ENCODE results near the gene SNED1.

SNED1 gene

DNA sequence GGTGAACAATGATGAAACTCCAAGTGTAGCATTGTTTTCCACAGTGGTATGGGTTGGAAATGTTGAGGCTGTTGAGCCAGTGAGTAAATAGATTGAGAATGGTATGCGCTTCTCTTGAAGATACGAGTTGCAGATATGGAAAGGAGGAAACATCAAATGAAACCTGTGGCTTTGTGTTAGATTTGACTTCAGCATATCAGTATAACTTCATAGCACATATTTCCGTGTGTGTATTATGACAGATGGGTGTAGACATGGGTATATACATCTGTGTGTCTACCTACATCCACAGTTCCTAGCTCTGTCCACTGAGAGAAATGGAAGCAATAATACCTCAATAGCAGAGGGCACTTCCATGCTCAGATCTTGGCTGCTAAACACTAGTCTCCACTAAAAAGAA, 8.0 kb downstream of the SNED1 start:
- no peak for DNase-seq (ENCODE audit: low spot score)

DNA sequence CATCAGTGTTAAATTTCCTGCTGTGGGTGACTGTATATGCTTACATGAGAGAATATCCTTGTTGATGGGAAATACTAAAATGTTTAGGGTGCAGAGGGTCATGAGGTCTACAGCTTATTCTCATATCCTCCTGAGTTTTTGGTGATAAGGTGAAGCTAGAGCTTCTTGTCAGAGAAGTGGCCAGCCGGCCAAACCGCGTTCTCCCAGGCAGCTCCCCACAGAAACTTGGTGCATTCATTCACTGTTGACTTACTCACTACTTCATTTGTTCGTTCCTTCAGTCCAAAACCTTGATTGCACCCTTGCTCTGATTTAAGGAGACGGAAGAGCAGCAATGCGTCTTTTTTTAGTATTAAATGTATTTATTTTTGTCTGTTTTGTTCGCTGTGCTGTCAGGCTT, 8.7 kb downstream of the SNED1 start:
- DNase-seq (ENCODE audit: low spot score), result no peak

DNA sequence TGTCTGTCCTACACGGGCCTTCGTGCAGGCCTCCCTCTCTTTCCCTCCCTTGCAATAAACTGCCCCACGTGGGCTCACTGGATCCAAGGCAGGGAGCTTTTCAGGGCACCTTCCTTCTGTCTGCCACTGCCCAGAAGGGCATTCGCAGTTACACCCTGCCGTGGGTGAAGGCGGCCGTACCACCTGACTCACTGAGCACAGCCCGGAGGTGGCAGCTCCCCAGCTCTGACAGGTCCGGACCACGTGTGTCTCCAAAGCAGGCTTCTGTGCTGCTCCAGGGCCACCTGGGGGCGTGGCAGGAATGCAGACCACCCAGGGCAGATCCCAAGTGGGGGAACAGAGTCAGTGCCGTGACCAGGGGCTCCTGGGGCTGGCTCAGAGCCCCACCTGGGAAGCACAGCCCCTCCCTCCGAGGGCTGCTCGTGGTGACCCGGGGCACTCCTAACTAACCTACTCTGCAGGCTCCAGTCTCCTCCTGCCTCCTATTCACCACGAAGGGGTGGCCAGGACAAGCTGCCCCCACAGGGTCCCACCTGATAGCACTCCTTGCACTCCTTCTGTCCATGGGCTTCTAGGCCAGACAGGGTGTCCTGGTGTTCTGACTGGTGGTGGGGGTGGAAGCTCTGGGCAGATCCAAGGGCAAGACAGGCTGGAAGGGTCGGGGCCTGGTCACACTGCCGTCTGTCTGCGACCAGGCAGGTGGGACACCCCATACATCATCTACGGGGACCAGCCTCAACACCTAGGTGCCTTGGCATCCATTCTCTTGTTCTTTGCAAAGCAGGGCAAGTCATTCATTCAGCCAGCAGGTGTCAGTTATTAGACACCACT, 9.7 kb downstream of the SNED1 start:
- peak; percentile 24 for DNase-seq (ENCODE audit: low spot score)

DNA sequence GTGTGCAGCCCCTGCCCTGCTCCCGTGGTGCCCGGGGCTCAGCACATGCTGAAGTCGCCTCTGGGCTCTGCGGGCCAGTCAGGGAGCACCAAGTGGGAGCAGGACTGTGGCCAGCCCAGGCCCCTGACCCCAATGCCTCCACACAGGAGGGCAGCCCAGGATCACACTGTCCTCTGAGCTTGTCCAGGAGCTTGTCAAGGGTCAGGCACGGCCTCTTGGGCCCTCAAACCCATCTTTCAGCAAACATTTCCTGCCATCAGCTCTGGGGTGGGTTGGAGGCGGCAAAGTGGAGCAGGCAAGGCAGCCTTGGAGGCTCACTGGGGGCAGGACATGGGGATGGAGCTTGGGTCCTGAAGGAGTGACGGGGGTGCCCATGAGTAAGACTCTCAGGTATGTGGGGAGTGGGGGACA, 10.3 kb downstream of the SNED1 start:
- peak; percentile 10 for DNase-seq (ENCODE audit: low spot score)

DNA sequence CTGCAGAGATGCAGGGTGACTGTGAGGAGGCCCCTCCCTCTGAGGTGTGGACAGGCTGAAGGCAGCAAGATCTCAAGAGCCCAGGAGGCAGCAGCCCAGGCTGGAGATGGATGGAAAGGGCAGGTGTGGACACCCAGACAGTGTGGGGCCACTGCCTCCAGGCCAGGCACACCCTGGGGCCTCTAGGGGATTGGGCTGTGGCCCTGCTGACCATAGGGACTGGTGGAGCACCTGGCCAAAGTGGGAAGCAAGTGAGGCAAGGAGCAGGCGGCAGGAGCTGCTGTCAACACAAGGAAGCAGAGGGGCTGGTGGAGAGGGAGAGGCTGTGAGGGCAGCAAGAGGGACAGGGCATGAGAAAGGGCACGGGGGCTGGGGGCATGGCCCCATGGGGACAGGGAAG, 10.8 kb downstream of the SNED1 start:
- peak; percentile 22 for DNase-seq (ENCODE audit: low spot score)

DNA sequence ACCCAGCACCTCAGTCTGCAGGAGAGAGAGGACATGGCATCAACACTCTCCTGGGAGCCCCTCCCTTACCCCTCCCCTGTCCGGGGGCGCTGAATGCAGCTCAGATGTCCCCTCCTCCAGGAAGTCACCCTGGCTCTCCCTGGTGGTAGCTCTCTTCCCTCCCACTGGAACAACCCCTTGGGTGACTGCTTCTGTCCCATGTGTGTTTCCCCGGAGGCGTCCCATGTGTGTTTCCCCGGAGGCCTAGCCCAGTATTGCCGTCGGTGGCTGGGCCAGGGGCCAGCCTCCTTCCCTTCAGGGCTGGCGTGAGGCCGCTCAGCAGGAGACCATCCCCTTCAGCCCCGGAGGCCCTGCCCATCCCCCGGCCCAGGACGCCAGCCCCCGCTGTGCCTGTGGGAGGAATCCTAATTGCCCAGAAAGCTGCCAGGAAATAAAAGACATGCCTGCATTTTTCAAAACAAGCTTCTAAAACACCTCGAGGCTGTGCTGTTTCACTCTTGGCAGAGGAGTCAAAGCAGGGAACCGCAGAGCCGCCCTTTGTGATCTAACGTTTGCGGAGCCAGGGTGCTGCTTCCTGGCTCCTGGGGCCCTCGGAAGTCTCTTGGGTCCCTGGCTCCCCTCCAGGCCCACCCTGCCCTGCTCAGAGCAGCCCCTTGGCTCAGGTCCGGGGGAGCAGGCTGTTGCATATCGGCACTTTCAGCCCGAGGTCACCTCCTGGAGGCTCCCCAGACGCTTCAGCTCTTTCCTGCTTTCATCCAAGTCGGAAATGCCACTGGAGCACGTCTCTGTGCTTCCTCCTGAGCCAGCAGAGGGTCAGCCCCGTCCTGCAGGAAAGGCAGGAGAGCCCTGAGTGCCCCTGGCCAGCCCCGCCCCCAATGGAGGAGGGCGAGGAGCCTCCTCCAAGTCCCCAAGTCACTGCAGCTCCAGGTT, 11.4 kb downstream of the SNED1 start:
- peak; percentile 48 for DNase-seq (ENCODE audit: low spot score)

DNA sequence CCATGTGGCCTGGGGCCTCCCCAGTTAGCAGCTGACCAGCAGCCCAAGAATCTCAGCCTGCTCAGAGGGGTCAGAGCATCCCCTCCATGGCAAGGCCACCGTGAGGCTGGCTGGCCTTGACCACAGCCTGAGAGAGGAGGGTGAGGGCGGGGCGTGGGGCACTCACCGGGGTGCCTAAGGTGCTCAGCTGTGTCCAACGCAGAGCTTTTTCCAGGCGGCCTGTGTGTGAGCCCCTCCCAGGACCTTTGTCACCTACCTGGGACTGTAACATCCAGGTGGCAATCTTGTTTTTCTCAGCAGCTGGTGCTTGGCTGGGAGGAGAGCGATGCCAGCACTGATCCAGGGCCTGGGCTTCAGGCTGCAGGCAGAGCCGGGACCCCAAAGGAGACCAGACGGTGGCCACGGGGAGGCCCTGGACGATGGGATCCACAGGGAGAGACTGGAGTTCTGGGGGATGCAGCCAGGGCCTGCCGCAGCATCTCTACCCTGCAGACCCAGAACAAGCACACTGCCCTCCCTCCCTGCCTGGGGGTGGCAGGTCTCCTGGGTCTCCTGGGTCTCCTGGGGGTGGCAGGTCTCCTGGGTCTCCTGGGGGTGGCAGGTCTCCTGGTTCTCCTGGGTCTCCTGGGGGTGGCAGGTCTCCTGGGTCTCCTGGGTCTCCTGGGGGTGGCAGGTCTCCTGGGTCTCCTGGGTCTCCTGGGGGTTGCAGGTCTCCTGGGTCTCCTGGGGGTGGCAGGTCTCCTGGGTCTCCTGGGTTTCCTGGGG, 12.3 kb downstream of the SNED1 start:
- DNase-seq (ENCODE audit: low spot score), result peak; percentile 38

DNA sequence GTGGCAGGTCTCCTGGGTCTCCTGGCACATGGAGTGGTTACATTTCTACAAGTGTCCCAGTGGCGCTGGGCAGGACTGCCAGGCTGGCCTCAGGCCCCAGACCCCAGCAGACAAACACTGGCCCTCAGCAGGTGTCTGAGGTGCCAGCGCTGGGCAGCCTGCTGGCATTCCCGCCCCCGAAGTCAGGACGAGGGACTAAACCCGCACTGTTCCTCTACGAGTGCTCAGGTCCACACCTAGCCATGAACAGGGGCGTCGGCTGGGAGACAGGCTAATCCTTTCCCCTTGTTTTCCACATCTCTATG, 12.8 kb downstream of the SNED1 start:
- DNase-seq (ENCODE audit: low spot score), result peak; percentile 21

DNA sequence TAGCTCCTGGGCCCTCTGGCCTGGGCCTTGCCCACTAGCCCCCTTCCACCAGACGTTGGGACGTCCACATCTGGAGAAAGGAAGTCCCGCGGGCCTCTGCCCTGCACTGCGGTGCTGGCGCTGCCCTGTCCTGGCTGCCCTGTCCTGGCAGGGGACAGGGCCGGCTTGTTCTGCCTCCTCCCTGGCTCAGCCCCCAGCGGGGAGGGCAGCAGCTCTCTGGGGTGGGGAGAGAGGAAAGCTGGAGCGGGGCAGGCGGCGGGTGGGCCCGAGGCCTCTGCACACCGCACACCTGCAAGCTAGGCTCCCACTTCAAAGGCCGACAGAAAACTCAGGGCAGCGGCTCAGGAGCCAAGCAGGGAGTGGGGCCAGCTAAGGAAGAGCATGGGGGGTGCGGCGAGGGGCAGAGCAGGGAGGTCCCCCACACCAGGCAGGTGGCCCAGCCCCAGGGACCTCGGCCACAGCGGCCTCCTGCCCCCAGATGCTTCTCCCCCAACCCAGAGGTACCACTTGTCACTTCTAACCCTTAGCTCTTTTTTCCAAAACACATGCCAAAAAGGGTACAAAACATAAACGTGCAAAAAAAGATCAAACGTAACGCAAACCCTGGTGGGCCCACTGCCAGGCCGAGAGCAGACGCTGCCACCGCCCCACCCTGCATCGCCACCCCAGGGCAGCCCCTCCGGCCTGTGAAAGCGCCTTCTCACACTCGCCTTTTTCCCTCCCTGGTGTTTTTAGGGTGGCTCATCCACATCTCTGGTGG, 13.5 kb downstream of the SNED1 start:
- peak; percentile 26 for DNase-seq (ENCODE audit: low spot score)

DNA sequence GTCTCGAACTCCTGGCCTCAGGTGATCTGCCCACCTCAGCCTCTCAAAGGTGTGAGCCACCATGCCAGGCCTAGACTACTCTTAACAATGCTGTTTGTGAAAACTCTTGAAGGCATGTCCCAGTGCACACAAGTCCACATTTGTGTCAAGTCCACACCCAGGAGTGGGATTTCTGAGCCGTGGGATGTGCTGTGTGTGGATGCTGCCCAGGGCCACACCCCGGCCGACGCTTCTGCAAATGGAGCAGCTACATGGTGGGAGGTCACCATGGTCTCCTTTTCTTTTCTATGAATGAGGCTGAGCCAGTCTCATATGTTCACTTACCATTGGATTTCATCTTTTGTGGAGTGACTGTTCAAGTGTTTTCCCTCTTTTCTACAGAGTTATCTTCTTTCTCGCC, 15.8 kb downstream of the SNED1 start:
- peak; percentile 12 for DNase-seq (ENCODE audit: low spot score)

DNA sequence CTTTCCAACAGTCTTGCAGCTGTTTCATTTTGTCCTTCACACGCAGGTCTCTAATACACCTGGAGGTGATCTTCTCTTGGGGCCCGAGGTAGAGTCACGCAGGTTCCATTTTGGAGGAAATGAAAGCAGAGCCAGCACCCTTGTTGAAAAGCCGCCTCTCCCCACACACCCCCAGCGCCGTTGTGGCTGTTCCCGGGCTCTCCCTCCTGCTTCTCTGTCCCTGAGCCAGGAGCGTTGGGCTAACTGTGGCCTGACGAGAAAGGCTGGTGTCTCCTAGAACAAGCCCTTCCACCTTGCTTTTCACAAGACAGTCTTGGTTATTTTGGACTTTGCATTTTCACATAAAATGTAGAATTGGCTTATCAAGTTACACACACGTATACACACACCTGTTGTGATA, 16.3 kb downstream of the SNED1 start:
- DNase-seq (ENCODE audit: low spot score), result peak; percentile 9

DNA sequence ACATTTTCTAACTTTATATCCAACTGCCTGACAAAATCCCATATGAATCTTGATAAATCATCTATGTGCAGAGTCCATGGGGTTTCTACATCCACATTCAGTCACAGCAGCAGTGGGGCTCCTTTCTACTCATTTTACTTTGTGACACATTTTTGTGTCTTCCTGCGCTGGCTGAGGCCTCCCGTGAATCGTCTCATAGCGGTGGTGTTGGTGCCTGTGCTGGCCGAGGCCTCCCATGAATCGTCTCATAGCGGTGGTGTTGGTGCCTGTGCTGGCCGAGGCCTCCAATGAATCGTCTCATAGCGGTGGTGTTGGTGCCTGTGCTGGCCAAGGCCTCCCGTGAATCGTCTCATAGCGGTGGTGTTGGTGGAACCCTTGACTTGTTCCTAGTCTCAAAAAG, 17.0 kb downstream of the SNED1 start:
- no peak for DNase-seq (ENCODE audit: low spot score)

DNA sequence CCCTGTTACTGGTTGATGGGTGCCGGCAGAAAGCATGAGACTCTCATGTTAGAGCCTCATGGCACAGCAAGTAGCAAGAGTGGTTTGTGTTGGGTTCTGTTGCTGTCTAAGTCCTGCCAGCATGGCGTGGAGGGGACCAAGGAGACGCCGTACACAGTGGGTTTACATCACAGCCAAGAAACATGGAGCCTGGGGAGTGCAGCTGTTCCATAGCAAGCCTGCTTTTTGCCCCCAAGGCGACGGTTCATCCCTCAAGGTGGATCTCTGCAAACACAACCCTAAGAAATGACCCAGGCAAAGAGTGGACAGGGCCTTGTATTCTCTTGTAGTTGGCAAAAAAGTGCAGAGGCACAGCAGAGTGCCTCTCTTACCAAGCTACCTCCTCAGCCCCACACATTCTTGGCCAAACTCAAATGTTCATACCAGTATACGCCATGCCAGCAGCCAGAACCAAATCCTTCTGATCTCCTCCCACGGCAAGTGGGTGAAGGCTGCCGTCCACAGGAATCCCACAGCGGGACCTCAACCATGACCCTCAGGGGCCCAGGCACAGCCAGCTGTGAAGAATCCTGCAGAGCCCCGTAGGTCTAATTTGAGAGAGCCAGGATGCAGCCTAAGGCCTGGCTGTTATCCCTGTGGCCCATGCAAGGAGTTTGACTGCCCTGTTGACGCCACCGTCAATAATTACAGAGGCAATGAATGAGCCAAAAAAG, 19.0 kb downstream of the SNED1 start:
- DNase-seq (ENCODE audit: low spot score), result no peak

DNA sequence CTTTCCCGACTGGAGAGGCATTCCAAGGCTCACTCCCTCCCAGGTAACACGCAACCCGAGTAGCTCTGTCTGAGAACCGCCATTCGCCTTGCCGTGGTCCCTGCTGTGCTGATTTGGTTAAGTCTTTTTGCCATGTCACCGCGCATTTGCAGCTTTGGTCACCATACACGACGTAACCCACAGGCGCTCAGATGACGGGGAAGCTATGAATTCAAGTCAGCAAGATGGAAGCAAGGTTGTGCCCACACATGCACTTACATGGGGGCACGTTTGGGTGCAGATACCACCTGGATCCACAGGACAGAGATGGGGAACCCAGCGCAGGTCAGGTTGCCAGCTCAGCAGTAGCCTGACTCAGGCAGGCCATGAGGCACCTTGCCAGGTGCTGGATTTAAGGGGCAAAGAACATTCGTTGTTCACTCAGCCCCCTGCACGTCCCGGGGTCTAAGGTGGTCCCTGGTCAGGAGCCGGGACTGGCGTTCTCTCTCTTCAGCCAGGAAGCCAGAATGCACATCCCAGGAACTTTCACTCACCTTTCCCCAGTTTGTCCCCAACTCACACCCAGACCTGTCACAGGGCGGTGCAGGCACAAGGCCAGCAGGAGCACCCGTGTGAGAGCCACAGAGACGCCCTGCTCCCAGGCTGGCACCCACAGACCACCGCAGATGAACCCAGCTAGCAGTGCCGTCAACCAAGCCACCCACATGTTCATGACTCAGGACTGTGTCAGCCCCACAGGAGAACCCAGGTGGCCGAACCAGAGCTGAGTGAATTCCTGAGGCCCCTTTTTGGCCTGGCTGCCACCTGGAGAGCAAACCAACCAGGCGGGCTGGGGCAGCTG, 19.9 kb downstream of the SNED1 start:
- DNase-seq (ENCODE audit: low spot score), result peak; percentile 6

DNA sequence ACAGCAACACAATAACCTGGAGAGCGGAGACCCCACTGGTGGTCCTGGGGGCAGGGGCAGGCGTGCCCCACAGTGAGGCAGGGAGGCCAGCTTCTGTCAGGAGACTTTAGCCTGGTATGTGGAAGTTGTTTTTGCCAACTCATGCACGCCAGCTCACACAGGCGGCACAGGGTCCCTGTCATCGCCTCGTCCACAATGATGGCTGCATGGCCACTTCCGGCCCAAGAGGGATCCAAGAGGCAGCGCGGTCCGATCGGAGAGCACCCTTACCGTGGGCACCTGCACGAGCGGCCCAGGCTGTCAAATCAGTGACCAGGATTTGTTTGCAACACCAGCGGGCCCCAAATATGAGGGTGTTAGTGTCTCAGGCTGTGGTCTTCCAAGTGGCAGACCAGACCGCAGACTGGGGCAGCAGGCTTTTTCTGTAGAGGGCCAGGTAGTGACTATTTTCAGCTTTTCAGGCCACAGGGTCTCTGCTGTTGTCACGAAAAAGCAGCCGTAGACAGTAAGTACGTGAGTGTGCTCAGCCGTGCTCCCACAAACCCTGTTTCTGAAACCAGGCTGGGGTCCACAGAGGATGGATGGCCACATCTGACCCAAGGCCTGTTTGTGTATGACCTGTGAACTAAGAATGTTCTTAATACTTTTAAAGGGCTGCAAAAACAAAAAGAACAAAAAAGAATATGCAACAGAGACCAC, 21.2 kb downstream of the SNED1 start:
- no peak for DNase-seq (ENCODE audit: low spot score)

DNA sequence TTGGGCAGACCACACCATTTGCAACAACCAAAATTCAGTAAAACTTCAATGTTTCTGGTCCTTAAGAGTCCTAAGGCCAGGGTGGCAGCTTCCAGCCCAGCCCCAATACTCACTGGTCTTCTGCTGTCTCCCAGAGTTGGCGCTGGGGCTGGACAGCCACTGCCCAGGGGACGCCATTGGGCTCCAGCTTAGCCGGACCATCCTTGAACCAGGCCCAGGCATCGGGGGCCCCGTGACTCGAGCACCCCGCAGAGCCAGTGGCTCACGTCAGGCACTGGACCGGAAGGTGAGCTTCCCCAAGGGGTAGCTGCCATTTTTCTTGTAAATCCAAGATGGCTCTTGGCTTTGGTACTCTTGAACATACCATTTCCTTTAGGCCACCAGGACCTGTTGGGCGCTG, 21.8 kb downstream of the SNED1 start:
- DNase-seq (ENCODE audit: low spot score), result no peak

DNA sequence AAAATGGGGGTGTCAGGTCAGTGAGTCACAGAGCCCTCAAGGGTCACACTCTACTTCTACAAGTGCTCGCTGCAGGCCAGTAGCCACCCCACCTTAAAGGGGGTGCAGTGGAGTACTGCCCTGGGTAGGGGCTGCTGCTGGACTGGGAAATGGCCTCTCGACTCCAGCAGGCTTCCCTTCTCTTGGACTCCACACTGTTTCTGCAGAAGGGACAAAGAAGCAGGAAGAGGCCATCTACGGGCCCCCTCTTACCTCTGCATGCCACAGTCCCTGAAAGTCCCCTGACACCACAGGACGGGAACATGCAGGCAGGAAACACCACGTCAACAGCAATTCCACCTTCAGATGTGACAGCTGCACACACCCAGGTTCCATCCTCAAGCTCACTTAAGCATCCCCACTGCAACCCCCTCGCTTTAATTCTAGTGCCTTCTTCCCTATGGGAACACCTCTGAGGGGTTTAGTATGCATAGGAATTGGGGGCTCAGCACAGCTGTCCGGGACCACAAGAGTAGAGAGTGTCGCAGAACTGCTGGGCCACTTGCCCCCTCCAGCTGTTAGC, 22.3 kb downstream of the SNED1 start:
- DNase-seq (ENCODE audit: low spot score), result no peak

DNA sequence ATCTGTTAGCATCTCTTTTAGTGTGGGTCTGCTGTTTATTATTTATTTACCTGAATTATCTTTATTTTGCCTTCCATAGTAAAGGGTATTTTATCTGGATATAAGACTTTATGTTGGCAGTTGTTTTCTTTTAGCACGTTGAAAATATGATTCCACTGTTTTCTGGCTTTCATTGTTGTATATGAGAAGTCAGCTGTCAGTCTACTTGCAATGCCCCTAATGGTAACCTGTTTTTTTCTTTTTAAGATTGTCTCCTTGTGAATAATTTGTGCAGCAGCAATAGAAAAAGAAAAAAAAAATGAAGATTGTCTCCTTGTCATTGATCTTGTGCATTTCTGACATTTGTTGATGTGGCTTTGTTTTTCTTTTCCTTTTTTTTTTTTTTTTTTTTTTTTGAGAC, 27.2 kb downstream of the SNED1 start:
- no peak for DNase-seq (ENCODE audit: low spot score)

DNA sequence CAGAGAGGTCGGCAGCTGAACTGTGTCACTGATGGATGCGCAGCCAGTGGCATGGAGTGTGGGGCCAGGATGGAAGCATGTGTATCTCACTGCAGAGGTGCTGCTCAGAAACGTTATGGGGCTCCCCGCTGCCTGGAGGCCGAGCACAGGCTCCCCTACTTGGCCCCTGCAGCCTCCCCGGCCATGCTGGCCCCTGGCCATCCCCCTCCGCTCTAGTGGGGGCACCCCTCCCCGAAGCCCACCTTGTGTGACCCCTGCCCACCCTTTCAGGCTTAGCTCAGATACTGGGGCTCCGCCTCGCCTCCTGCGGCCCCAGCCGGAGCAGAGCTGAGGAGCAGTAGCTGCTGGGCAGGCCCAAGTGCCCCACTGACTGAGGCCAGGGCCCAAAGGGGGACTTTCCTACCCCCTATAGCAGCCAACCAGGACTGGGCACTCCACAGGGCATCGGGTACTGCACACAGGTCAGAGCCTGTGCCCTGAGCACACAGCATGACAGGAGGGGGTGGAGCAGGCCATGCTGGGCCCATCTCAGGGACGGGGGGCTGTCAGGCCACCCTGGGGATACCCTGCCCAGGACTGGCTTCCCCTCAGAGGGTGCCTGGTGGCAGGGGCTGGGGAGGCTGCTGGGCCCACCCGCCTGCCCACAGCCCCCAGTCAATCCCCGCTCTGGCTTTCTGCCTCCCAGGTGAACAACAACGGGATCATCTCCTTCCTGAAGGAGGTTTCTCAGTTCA, 31.3 kb downstream of the SNED1 start:
- no peak for DNase-seq (ENCODE audit: low spot score)

All from D341Med (cell line).